ENCODE data around the gene HPCA.
"Not testable (repeated sequence)": the region's sequence is repeated elsewhere in the genome, so short reads cannot be mapped to it uniquely, and the experiment has no call there.

Gene HPCA

DNA sequence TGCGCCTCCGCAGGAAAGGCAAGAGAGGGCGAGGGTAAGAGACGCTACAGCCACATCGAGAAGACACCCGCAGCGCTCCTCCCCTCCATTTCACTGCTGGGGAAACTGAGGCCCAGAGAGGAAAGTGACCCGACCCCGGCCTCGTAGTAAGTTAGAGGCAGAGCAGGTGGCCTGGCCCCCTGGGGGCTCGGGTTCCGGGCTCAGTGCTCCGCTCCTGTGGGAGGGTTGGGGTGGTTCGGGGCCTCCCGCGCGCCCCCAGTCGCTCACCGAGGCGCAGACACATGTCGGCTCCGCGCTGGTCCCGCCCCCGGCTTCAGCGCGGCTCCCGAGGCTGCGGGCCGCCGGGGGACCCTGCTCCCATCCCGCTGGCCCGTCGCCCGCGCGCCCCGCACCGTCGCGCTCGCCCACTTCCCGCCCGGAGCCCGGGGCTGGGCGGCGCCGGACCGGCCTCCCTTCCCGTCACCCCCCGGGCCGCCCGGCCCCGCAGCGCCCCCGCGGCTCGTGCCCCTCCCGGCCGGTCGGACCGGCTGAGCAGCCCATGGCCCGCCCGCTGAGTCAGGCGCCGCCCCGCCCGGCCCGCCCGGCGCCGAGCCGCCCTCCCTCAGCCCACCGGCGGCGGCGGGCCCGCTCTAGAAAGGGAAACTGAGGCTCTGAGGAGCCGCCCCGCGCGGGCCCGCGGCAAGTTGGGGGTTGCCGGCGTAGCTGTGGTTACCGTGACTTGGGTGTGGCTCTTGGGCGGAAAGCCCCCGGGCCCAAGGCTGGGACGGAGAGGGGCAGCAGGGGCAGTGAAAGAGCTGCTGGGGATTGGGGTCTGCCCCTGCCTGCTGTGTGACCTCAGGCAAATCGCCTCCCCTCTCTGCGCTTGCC is 14.9 kb downstream of the HPCA start, which contains the start of gene TMEM54:
TMEM54 (minus strand) TSS at position 434 of the 867 bp plus-strand sequence; CDS start at position 283, 151 bp downstream.
- no peak for DNase-seq (ENCODE audit: extremely low read depth in 1 of 2, low read depth in 1 of 2)

DNA sequence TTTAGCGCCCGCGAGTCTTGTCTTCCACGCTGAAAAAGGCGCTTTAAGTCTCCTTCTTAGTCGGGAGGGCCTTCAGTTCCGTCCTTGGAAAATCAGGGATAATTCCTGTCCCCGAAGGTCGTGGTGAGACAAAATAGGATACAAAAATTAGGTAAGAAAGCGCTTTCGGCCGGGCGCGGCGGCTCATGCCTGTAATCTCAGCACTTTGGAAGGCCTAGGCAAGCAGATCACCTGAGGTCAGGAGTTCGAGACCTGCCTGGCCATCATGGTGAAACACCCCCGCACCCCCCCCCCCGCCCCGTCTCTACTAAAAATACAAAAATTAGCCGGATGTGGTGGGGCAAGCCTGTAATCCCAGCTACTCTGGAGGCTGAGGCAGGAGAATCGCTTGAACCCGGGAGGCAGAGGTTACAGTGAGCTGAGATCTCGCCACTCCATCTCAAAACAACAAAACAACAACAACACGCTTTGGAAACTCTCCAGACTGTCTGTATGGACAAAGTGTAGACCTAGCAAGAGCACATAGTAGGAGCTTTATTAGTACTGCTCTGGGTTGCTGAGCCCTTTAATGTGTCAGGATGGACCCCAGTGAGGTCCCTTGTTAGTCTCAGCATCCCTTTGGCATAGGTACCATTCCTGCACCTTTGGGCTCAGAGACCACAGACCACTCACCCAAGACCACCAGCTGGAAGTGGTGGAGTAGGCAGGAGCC is 15.7 kb downstream of the HPCA start:
- no peak for DNase-seq (ENCODE audit: extremely low read depth in 1 of 2, low read depth in 1 of 2)

DNA sequence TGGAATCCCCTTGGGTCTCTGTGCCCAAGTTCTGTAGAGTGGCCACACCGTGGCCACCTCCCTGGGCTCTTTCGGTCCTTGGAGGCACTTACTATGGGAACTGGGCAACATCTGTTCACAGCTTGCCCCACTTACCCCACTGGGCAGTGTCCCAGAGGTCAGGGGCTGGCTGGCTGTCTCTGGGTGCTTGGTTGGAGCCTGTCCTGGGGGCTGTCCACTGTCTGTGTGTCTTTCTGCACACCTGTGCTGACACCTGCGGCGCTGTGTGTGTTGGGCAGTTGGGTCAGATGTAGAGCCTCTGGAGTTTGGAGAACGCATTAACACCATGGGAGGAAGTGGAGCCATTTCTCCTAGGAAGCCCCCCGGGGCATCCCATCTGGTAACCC is 16.2 kb downstream of the HPCA start:
- DNase-seq (ENCODE audit: extremely low read depth in 1 of 2, low read depth in 1 of 2) = no peak

DNA sequence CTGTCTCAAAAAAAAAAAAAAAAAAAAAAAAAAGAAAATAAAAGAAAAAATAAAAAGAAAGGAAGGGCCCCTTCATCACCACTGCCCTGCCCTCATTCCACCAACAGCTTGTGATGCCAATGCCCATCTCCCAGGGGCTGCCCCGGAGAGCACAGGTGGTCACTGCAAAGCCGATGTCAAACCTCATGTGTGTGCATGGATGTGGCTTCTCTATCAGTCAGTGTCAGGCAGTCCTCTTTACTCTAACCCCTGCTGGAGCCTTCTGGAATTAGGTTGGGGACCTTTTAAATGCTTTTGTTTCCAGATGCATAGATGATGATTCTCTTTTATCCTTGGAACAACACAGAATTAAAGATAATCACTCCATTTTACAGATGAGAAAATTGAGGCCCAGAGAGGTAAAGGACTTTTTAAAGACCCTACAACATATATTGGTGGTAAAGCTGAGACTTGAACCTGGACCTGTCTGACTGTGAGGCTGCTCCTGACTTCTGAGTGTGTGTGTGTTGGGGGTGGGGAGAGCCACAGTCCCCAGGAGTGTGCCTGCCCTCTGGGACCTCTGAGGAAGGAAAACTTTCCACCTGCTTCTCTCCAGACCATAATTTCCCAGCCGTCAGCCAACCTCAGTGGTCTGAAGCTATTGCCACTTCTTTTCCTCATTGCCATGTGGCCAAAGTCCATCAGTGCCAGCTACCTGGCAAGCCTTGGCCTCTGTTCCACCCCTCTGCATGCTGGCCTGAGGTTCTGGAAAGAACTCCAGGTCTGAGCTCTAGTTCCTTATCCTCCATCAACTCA is 17.9 kb downstream of the HPCA start:
- DNase-seq (ENCODE audit: extremely low read depth in 1 of 2, low read depth in 1 of 2) = no peak

DNA sequence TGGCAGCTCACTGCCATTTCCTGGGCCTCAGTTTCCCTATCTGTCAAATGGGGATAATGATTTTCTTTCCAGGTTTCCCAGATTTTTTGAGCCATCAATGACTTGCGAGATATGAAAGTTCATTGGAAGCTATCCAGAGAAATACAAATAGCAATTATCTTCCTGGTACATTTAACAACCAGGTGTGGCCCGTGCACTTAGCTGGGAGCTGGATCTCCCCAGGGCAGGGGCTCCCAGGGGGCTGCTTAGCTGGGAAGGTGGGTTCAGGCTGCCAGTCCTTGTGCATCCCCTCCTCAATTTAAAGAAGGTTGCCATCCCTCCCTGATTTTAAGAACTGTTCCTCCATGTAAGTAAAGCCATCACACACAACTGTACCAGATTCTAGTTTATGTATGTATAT is 18.5 kb downstream of the HPCA start:
- DNase-seq (ENCODE audit: extremely low read depth in 1 of 2, low read depth in 1 of 2) = no peak

DNA sequence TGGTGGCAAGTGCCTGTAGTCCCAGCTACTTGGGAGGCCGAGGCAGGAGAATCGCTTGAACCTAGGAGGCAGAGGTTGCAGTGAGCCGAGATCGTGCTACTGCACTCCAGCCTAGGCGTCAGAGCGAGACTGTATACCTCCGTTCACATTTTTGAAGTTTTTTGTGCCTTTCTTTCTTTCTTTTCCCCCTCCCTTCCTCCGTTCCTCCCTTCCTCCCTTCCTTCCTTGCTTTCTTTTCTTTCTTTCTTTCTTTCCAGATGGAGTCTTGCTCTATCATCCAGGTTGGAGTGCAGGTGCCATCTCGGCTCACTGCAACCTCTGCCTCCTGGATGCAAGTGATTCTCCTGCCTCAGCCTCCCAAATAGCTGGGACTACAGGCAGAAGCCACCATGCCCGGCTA is 19.3 kb downstream of the HPCA start:
- not testable (repeated sequence) for DNase-seq (ENCODE audit: extremely low read depth in 1 of 2, low read depth in 1 of 2)

DNA sequence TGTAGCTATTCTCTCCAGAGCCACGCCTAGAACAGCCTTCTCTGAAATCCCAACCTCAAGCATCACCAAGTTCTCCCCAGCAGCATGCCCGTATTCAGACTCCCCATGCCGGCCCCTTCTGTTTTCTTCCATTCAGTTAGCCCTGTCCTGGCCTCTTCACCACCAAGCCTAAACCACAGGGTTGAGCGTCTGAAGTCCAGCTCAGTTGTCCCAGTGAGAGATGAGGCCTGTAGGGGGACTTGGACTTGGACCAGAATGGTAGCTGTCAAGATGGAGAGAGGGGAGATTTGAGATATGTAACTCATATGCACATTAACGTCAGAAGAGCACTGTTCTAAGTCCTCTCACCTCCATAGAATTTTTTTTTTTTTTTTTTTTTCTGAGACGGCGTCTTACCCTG is 20.4 kb downstream of the HPCA start:
- no peak for DNase-seq (ENCODE audit: extremely low read depth in 1 of 2, low read depth in 1 of 2)

DNA sequence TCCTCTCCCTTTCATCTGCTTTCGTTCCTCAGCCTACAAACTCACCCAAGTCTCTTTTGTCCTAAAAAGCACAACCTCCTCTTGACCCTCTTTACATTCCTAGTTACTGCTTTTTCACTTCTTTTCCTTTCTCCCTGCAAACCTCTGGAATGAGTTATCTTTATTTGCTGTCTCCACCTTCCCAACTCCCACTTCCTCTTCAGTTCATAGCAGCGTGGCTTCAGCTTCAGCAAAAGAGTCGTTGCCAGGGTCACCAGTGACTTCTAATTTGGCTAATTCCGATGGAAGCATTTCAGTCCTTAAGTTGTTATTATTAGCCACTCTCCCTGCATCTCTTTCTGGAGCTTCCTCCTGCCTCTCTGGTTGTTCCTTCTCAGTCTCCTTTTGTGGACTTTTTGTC is 21.1 kb downstream of the HPCA start:
- DNase-seq (ENCODE audit: extremely low read depth in 1 of 2, low read depth in 1 of 2) = no peak

DNA sequence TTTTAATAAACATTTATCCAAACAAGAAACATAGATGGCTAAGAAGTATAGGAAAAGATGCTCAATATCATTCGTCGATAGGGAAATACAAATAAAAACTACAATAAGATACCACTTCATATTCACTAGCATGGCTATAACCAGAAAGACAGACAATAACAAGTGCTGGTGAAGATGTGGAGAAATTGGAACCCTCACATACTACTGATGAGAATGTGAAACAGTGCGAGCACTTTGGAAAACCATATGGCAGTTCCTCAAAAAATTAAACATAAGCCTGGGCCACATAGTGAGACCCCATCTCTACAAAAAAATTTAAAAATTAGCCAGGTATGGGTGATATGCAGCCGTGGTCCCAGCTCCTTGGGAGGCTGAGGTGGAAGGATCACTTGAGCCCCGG is 24.0 kb downstream of the HPCA start:
- DNase-seq (ENCODE audit: extremely low read depth in 1 of 2, low read depth in 1 of 2) = no peak

DNA sequence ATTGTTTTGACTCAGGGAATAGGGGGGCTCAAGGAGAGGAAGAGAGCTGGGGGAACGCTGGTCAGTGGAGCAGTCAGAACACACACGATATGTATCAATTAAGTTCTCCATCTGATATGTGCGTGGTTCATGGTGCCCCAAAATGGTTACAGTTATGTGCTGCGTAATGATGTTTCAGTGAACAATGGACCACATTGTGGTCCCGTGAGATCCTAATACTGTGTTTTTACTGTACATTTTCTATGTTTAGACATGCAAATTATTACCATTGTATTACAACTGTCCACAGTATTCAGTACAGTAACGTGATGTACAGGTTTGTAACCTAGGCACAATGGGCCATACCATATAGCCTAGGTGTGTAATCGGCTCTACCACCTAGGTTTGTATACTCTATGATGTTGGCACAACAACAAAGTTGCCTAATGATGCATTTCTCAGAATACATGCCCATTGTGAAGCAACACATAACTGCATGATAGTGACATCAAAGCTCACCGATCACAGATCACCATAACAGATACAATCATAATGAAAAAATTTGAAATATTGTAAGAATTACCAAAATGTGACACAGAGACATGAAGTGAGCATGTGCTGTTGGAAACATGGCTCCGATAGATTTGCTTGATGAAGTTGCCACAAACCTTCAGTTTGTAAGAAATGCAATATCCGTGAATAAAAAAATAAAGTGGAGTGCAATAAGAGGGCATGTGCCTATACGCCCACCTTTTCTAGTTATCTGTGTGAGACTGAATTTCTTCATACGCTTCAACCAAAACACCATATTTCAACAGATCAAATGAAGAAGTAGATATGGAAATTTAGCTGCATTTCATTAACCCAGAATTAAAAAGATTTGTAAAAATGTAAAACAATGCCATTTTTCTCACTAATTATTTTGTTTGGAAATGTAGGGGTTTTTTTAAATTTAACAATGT is 29.7 kb downstream of the HPCA start:
- no peak for DNase-seq (ENCODE audit: extremely low read depth in 1 of 2, low read depth in 1 of 2)

DNA sequence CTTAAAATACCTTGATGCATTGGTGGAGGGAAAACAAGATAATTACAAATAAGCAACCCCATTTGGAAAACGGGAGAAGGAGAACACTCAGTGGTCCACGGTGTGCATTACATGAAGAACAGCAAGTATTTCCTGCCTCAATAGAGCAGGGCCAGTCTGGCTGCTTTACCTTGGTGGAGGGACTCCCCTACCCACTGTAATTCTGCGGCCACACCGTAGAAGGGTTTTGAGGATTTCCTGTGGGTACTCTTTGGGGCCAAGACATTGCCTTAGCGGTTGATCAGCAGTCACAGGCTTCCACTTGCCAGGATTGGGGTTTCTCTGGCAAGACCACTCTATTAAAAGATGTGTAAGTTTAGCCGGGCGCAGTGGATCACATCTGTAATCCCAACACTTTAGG is 31.2 kb downstream of the HPCA start:
- no peak for DNase-seq (ENCODE audit: extremely low read depth in 1 of 2, low read depth in 1 of 2)

DNA sequence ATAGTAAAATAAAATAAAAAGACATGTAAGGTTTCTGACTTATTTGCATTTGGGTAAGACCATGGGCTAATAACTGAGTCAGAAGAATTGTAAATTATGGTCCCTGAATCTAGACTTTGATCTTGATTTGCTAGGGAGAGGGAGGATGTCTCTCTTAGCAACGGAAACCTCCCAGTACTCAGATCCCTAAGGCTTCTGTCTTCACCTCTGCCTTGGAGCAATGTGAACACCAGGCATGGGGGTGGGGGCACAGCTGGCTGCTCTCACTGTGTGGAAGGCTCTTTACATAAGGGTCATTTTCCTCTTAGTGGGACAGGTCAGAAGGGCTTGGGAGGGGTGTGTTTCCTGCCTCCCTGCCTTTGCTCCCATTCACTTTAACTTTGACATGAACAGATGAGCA is 31.9 kb downstream of the HPCA start:
- DNase-seq (ENCODE audit: extremely low read depth in 1 of 2, low read depth in 1 of 2) = no peak

DNA sequence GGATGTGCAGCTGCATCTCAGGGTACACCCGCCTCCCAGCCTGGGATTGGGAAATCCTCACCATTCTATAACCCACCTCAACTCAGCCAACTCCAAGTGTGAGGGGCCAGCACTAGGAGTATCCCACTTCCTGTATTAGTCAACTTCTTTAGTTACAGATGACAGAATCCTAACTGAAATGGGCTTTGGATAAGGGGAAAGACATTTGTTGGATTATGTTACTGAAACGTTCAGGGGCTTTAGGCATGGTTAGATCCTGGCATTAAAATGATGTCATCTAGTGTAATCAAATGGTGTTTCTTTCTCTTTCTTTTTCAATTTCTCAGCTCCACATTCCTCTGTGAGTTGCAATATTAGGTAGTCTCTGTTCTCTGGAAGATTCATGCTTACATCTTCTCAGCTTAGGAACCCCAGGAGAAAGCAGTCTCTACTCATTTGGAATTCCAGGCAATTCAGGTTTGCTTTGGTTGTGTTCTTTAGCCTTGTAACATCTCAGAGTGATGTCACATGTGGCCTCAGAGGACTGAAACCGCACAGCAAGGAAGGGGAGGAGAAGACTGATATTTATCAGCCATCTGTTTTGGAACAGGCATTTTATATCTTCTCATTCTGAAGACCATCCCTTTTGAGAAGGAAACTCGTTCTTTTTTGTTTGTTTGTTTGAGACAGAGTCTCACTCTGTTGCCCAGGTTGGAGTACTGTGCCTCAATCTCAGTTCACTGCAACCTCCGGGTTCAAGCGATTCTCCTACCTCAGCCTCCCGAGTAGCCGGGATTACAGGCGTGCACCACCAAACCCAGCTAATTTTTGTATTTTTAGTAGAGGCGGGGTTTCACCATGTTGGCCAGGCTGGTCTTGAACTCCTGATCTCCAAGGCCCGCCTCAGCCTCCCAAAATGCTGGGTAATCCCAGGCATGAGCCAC is 33.8 kb downstream of the HPCA start:
- no peak for DNase-seq (ENCODE audit: extremely low read depth in 1 of 2, low read depth in 1 of 2)

DNA sequence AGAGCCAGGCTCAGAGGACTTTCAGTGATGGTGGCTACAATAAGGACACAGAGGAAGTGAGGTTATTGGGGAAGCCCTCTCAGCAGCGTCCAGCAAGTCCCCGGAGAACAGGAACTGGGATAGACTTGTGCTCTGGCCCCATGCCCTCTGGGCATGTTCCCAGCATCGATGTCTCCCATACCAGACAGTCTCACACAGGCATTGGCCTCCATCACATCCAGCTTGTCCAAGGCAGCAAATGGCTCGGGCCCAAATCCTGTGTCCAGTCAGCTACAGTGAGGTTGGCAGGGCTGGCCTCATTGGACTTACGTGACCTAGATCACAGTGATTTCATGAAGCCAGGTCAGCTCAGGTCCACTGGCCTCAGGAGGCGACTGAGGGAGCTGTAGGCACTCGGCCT is 34.5 kb downstream of the HPCA start:
- no peak for DNase-seq (ENCODE audit: extremely low read depth in 1 of 2, low read depth in 1 of 2)

DNA sequence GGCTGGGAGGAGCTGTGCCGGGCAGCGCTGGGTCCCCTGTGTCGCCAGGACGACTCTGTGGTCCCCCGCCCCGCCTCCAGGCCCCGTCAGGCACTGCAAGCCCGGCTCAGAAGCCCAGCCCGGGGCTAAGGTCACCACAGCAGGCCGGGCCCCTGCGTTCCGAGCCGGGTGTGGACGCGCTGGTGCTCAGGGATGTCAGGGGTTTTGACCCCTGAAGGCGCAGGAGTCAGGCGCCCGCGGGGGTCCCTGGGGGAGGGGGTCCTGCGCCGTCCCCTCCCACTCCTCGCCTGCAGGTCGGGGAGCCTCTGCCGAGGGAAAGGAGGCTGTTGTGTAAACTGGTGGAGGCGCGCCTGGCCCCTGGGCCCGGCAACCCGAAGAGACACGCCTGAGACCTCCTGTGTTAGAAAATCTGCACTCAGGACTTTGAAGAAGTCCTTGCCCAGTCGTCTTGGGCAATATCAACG is 38.6 kb downstream of the HPCA start:
- no peak for DNase-seq (ENCODE audit: extremely low read depth in 1 of 2, low read depth in 1 of 2)

DNA sequence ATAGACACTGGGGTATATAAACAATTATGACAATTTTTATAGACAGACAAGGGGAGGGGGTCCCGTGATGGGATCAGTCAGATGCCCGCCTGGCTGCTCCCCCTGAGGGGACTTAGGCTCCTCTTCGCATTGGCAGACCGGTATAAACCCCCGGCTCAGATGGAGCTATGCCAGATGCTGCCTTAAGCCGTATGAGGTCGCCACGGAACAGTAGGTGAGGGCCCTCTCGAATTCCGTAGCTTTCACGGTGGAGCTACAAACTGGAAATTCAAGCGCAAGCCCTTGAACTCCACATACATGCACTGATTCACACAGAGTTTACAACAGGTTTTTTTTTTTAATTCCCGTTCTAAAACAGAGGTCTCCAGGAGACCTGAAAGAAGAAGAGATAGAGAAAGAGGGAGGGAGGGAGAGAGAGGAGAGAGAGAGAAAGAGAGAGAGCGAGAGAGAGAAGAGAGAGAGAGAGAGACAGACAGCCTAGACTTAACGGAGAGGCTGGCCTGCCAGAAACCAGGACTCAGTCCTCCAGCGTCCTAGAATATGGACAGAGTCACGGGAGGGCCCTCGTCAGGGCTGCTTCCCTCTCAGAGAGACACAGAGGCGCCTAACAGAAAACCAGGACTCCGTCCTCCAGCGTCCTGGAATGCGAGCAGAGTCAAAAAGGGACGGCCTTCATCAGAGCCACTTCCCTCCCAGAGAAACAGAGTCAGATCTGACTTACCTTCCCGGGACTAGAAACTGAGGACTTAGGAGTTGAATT is 39.3 kb downstream of the HPCA start:
- DNase-seq (ENCODE audit: extremely low read depth in 1 of 2, low read depth in 1 of 2) = no peak

DNA sequence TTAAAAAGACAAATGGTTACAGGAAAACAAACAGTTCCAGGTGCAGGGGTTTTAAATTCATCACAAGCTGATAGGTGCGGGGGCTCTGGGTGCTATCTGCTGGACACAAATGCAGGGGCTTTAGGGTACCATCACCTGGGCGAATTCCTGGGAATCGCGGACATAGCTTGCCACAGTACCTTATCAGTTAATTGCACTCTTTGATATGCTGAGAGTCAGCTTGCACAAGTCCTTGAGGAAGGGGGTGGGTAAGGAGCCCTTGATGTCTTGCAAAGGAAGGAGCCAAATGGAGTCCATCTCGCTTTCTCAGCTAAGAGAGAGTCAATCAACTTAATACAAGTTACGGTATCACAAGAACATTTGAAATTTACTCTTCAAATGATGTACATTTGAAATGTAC is 40.3 kb downstream of the HPCA start:
- no peak for DNase-seq (ENCODE audit: extremely low read depth in 1 of 2, low read depth in 1 of 2)

DNA sequence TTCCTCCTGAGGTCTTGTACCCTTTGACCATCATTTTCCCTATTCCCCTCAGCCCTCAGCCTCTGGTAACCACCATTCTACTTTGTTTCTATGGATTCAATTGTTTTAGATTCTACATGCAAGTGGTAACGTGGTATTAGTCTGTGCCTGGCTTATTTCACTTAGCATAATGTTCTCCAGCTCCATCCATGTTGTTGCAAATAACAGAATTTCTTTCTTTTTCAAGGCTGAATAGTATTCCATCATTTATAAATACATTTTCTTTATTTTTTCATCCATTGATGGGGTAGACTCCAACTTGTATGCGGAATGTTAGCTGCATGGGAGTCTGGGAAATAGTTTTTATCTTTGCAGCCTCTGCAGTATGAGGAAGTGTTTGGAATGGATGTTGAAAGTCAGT is 41.1 kb downstream of the HPCA start:
- no peak for DNase-seq (ENCODE audit: extremely low read depth in 1 of 2, low read depth in 1 of 2)

DNA sequence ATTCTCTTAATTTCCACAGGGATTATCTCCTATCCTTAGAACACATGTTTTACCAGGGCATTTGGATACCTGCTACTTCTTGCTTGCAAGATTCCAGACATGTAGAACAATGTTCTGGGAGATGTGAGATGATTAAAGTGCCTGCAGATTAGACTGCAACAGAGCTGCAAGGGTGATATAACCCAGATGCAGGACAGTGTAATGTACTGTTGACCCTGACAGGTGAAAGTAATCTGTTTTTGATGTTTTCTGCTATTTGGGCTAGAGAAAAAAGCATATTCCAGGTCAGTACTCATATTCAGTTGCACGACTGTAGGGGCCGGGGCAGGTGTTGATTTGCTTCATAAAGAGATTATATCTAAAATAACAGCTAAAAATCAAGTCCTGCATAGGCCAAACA is 42.0 kb downstream of the HPCA start:
- DNase-seq (ENCODE audit: extremely low read depth in 1 of 2, low read depth in 1 of 2) = no peak

All from activated CD8-positive, alpha-beta memory T cell treated with anti-CD3 and anti-CD28 coated beads for 1 hour (primary cell).